NB4 (cell line): ENCODE measurements around the gene TMEM132C.
"Not testable (repeated sequence)": the region's sequence is repeated elsewhere in the genome, so short reads cannot be mapped to it uniquely, and the experiment has no call there.

Experiments used
- DNase-seq: peaks from one replicate; pipeline ENCODE4 v3.0.0; 2010; ENCODE audit warnings: low read depth
- H3K4me3 ChIP-seq: one replicate; pipeline ENCODE4 v1.5.1; 2011; ENCODE audit warnings: mild to moderate bottlenecking, low read depth, low read length, moderate library complexity
- CTCF ChIP-seq: IDR thresholded peaks from one replicate; pipeline ENCODE4 v1.5.1; 2012; ENCODE audit warnings: low read depth, low read length
- MAX ChIP-seq: IDR thresholded peaks from 2 replicates; pipeline ENCODE4 v1.6.1; 2011; ENCODE audit warnings: low read depth, low read length
- MYC ChIP-seq: IDR thresholded peaks from 2 replicates; pipeline ENCODE4 v1.6.1; 2011; ENCODE audit warnings: low read depth, low read length
- POLR2A ChIP-seq: IDR thresholded peaks from 2 replicates; pipeline ENCODE4 v1.6.1; 2011; ENCODE audit warnings: mild to moderate bottlenecking; ENCODE audit not compliant: insufficient read length; ENCODE audit errors: extremely low read depth

Gene TMEM132C

GRCh38 chr12:128483526-128484255 is 216.7 kb downstream of the TMEM132C start:
- no peak for DNase-seq
- no peak overlapping the region for H3K4me3 ChIP-seq
- TF ChIP-seq POLR2A (no peak), MYC (no peak), MAX (no peak), CTCF (no peak)

GRCh38 chr12:128497376-128497775 is 230.4 kb downstream of the TMEM132C start:
- DNase-seq: not testable (repeated sequence)

GRCh38 chr12:128507470-128507869 is 240.5 kb downstream of the TMEM132C start:
- TF ChIP-seq MAX (no peak), POLR2A (no peak), MYC (no peak), CTCF (no peak)
- DNase-seq: no peak
- no peak overlapping the region for H3K4me3 ChIP-seq

More at GRCh38 chr12:128497376-128497775, 230.4 kb downstream of the TMEM132C start:
- H3K4me3 ChIP-seq: not testable (repeated sequence)

GRCh38 chr12:128509170-128509569 is 242.2 kb downstream of the TMEM132C start:
- DNase-seq: no peak
- no peak overlapping the region for H3K4me3 ChIP-seq
- no peak for TF ChIP-seq MAX
- TF ChIP-seq CTCF: no peak
- no peak for TF ChIP-seq POLR2A
- no peak for TF ChIP-seq MYC

- DNase-seq: no peak
- H3K4me3 ChIP-seq: no peak overlapping the region
- no peak for TF ChIP-seq CTCF
- TF ChIP-seq MAX: no peak
- TF ChIP-seq MYC: no peak
- no peak for TF ChIP-seq POLR2A
Observed at GRCh38 chr12:128510511-128510910, 243.5 kb downstream of the TMEM132C start.

GRCh38 chr12:128513331-128513730 is 246.4 kb downstream of the TMEM132C start:
- TF ChIP-seq POLR2A (no peak), MYC (no peak), CTCF (no peak), MAX (no peak)
- DNase-seq: no peak

More at GRCh38 chr12:128513331-128513730, 246.4 kb downstream of the TMEM132C start:
- H3K4me3 ChIP-seq: no peak overlapping the region
